Adrenal gland (tissue), 12 donors: ENCODE measurements around the gene LMAN2. TPM values are rescaled to one million over a fixed set of nuclear protein-coding genes. Genes with fewer than 3 reads are reported as not detected.
"Not testable (repeated sequence)": the region's sequence is repeated elsewhere in the genome, so short reads cannot be mapped to it uniquely, and the experiment has no call there.

Experiments used
- DNase-seq, 7 donors: peaks; one replicate each; pipeline ENCODE4 v3.0.0-alpha.2; 2019 to 2020
- H3K27ac ChIP-seq, 5 donors: fragments of 200-600 bp; sonication (generic) in 4 of 5; 1 replicate in 3 of 5; 2 replicates in 2 of 5; pipeline versions ENCODE4 v1.5.1 to v1.8.0; 2016 to 2020; ENCODE audit warnings: mild to moderate bottlenecking in 1 of 5
- H3K27me3 ChIP-seq: fragments of 200-600 bp; 2 replicates; pipeline ENCODE4 v1.8.0; 2021
- H3K36me3 ChIP-seq, 2 donors: fragments of 200-600 bp; replicated peaks in 1 of 2; 1 replicate in 1 of 2; 2 replicates in 1 of 2; pipeline versions ENCODE4 v1.5.1 to v1.8.0; 2018 to 2022
- H3K4me1 ChIP-seq, 2 donors: fragments of 200-600 bp; replicated peaks in 1 of 2; 1 replicate in 1 of 2; 2 replicates in 1 of 2; pipeline versions ENCODE4 v1.5.1 to v1.8.0; 2018 to 2021
- H3K4me3 ChIP-seq, 4 donors: fragments of 200-600 bp; sonication (generic) in 3 of 4; one replicate each; pipeline ENCODE4 v1.5.1; 2016 to 2018
- H3K9me3 ChIP-seq, 3 donors: fragments of 200-600 bp; sonication (generic) in 1 of 3; replicated peaks in 1 of 3; 1 replicate in 2 of 3; 2 replicates in 1 of 3; pipeline versions ENCODE4 v1.5.1 to v1.8.0; 2016 to 2021
- CTCF ChIP-seq, 6 experiments: fragments of 450-650 bp in 4 of 6; fragments of 200-600 bp in 2 of 6; sonication (generic) in 1 of 6; IDR thresholded peaks; 1 replicate in 5 of 6; 2 replicates in 1 of 6; pipeline versions ENCODE4 v1.5.1 to v1.8.0; 2016 to 2021; ENCODE audit warnings: antibody characterized with exemption in 6 of 6, mild to moderate bottlenecking in 2 of 6, moderate library complexity in 1 of 6
- POLR2A ChIP-seq, 2 donors: fragments of 450-650 bp; IDR thresholded peaks; one replicate each; pipeline ENCODE4 v1.6.1; 2017; ENCODE audit warnings: antibody characterized with exemption in 2 of 2, mild to moderate bottlenecking in 2 of 2, moderate library complexity in 1 of 2
- WGBS, 4 donors: extraction: QIAGEN DNeasy Blood & Tissue Kit in 2 of 4; methylation state at CpG; one replicate each; pipeline versions ENCODE4 v1.1.5 to v1.1.7; 2013 to 2017; 5-methylcytosine and 5-hydroxymethylcytosine counted together
- intact Hi-C, 2 donors: fragments of 100-400 bp; cut with DNase I; formaldehyde crosslinking; loops; one replicate each; pipeline versions ENCODE4 v1.14.1 to v1.15.0; 2022 to 2023
- polyA plus RNA-seq, 3 donors: library from polyadenylated mRNA; stranded (reverse); fragments of 200-250 nt in 2 of 3; fragments of 350-450 nt in 1 of 3; fragmentation: Illumina TruSeq in 1 of 3; extraction: RNeasy Lipid Tissue Mini Kit (QIAGEN cat#74804) in 1 of 3; gene quantifications; one replicate each; pipeline ENCODE4 v1.2.3, GENCODE V29; 2013 to 2014
- total RNA-seq, 9 donors: library from RNA; depleted of rRNA in 4 of 9; stranded (reverse); fragments of >200 nt in 4 of 9; fragments of 120-200 nt in 1 of 9; fragmentation: NEBNext Ultra II Directional in 1 of 9; extraction: Animal tissue kit (Norgen Biotek cat#: 25700) in 1 of 9; gene quantifications; one replicate each; pipeline versions ENCODE4 v1.1.0 to v1.2.4, GENCODE V29; 2013 to 2023
- donor health status: healthy with polysubstance abuse.
- donor health status: Bipolar disorder and iron deficiency.
- donor health status: DM: yes; HTN: yes; CAD: no.
- donor health status: DM: no; HTN: no; CAD: no.
- donor health status: DM: no; HTN: no; CAD: no.
- donor health status: DM: yes; HTN: yes; CAD: no.

The LMAN2 gene
- total and polyA plus RNA-seq, 12 donors, result 85.7 to 398 (median 150) TPM

DNA sequence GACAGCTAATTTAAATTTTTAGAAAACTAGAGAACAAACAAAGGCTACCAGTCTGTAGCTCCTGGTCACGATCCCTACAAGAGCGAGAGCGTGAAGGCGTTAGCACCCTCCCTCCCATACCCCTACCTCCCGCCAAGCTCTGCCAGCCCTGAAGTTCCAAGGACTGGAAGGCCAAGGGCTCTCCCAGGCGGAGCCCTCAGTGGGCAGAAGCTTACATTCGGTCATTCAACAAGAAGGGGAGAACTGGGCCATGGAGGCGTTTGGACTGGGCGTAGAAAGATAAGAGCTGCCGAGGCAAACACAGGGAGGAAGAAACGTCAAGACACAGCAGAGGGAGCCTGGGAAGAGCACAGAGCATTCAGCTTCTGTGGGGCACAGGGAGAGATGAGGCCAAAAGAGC is 42.7 kb downstream of the LMAN2 start:
- H3K9me3 ChIP-seq, result no peaks in the 10 kb centered on the region
- H3K4me1 ChIP-seq, result peaks cover 23 to 31% of the 10 kb centered on the region in 2 donors
- intact Hi-C loops, result loop anchor here in 1 of 2 donors (10.0 kb wide), 1 partner anchor 174 kb away; the partner anchor contains the start of gene NSD1
- H3K36me3 ChIP-seq, result peaks cover 0 to 23% of the 10 kb centered on the region in 2 donors
- TF ChIP-seq POLR2A (IDR thresholded peaks at IDR 0.05) (no peak), CTCF (IDR thresholded peaks at IDR 0.05) (no peak)
- no peak overlapping the region for H3K4me3 ChIP-seq
- H3K27ac ChIP-seq, result no peak overlapping the region
- no peaks in the 10 kb centered on the region for H3K27me3 ChIP-seq
- peak in 1 of 7 donors; percentile 15 for DNase-seq
- 81 to 86% (median 83%) methylated on average over 11 of the region's 11 CpGs for WGBS, 4 donors

- peaks cover 0 to 23% of the 10 kb centered on the region in 2 donors for H3K36me3 ChIP-seq
- no peaks in the 10 kb centered on the region for H3K27me3 ChIP-seq
- intact Hi-C loops, result loop anchor here in 1 of 2 donors (10.0 kb wide), 1 partner anchor 173 kb away; the partner anchor contains the start of gene NSD1
- peaks cover 23 to 31% of the 10 kb centered on the region in 2 donors for H3K4me1 ChIP-seq
- TF ChIP-seq POLR2A (IDR thresholded peaks at IDR 0.05) (no peak), CTCF (IDR thresholded peaks at IDR 0.05) (no peak)
- H3K27ac ChIP-seq, result no peak overlapping the region
- no peaks in the 10 kb centered on the region for H3K9me3 ChIP-seq
- H3K4me3 ChIP-seq, result no peak overlapping the region
- peak in 1 of 7 donors; percentile 13 for DNase-seq
- 74 to 89% (median 83%) methylated on average over 11 to 43 of the region's 43 CpGs for WGBS, 4 donors
These were observed 43.7 kb downstream of the LMAN2 start for GRCh38 chr5:177307544-177308363.

DNA sequence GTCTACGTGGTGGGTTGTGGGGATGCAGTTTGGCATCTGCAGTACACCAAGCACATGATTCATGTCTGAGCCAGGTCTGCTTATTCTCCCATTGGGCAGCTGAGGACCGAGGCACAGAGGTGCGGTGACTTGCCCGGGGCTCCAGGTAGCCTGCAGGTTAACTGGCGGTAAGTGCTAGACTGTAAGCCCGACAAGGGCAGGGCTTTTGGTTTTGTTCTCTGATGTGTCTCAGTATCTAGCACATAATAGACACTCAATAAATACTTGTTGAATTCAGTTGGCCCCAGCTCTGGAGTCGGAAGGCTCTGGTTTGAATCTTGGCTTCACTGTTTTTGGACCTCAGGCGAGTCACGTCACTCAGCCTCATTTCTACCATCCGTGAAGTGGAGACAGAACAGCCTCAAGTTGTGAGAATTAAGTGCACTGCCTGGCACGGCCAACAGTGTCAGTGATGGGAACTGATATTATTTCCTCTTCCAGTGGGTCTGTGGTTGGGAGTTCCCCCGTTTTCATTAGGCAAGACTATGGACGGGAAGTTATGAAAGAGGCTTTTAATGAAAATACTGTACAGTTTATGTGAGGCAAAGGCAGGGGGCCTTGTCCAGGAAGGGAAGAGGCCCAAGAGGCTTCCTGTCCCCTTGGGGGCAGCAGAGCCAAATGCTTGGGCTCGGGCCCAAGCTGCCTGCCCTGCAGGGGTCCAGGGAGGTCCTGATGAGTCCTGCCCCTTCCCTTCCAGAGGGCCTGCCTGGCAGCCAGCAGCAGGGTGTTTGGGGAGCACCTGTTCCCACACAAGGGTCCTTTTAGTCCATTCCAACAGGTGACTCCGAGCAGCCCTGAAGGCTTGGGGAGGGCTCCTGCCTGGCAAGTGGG is 44.6 kb downstream of the LMAN2 start:
- H3K27me3 ChIP-seq, result no peaks in the 10 kb centered on the region
- intact Hi-C loops, result loop anchor here in 1 of 2 donors (10.0 kb wide), 1 partner anchor 172 kb away; the partner anchor contains the start of gene NSD1
- H3K27ac ChIP-seq, result no peak overlapping the region
- DNase-seq, result peak in 2 of 7 donors; percentile 40 to 51
- no peak for TF ChIP-seq POLR2A (IDR thresholded peaks at IDR 0.05)
- peak in 1 of 6 experiments; percentile 5 for TF ChIP-seq CTCF (IDR thresholded peaks at IDR 0.05)
- H3K9me3 ChIP-seq, result no peaks in the 10 kb centered on the region
- peaks cover 0 to 23% of the 10 kb centered on the region in 2 donors for H3K36me3 ChIP-seq
- H3K4me3 ChIP-seq, result no peak overlapping the region
- peaks cover 25 to 33% of the 10 kb centered on the region in 2 donors for H3K4me1 ChIP-seq
- WGBS, 4 donors, result 72 to 83% (median 77%) methylated on average over 10 to 15 of the region's 15 CpGs

DNA sequence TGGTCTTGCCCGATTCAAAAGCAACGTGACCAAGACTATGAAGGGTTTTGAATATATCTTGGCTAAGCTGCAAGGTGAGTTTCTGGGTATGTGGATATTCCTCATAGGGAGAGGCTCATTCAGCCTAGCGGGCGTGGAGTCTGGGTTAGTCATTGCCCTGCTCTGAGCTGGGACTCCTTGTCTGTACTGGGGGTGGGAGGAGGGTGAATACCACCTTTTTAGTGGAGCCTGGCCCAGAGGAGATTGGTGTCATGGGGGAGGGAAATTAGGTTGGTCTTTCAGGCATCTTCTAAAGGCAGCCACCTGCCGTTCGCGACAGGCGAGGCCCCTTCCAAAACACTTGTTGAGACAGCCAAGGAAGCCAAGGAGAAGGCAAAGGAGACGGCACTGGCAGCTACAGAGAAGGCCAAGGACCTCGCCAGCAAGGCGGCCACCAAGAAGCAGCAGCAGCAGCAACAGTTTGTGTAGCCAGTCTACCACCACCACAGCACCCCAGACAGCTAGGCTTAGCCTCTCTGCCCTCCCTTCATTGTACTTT is 45.3 kb downstream of the LMAN2 start:
- not testable (repeated sequence) for H3K4me3 ChIP-seq, DNase-seq, H3K9me3 ChIP-seq, H3K27ac ChIP-seq, H3K27me3 ChIP-seq
- Histone ChIP-seq H3K4me1 (peaks cover 18 to 33% of the 10 kb centered on the region in 2 donors), H3K36me3 (peaks cover 0 to 29% of the 10 kb centered on the region in 2 donors)
- intact Hi-C loops, result loop anchor here in 1 of 2 donors (10.0 kb wide), 1 partner anchor 171 kb away; the partner anchor contains the start of gene NSD1
- 81 to 87% (median 82%) methylated on average over 8 to 11 of the region's 11 CpGs for WGBS, 4 donors
